ENCODE results near the gene PCDHA10.

DNA sequence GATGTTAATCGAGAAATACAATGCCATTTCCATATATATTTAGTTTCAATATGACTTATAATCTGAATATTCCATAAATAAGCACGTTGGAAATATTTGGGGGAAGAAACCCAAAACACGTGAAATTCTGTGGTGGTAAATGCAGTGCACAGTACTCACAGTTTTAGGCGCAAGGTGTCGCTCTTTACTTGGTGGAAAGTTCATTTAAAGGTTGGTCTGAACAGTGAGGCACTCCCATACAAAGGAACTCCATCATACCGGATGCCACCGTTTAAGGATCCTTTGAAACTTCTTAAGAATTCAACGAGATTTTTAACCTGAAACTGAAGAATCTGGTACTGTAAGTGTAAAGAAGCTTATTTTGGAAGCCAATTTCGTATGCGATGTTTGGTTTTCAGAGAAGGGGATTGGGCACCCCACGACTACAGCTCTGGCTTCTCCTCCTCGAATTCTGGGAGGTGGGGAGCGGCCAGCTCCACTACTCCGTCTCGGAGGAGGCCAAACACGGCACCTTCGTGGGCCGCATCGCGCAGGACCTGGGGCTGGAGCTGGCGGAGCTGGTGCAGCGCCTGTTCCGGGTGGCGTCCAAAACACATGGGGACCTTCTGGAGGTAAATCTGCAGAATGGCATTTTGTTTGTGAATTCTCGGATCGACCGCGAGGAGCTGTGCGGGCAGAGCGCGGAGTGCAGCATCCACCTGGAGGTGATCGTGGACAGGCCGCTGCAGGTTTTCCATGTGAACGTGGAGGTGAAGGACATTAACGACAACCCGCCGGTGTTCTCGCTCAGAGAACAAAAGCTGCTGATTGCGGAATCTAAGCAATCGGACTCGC, 13.2 kb downstream of the PCDHA10 start, which contains the start of gene PCDHA11:
- TF ChIP-seq ZNF563 (CRISPR knock-in tag; IDR thresholded peaks at IDR 0.05) (no peak), JARID2 (CRISPR knock-in tag; IDR thresholded peaks at IDR 0.05; ENCODE audit: insufficient replicate concordance) (no peak), EEA1 (CRISPR knock-in tag; IDR thresholded peaks at IDR 0.05; ENCODE audit: borderline replicate concordance) (no peak), PHB2 (IDR thresholded peaks at IDR 0.05; ENCODE audit: partially characterized antibody) (no peak), ZNF225 (CRISPR knock-in tag; IDR thresholded peaks at IDR 0.05) (no peak), EZH2 (conservative IDR thresholded peaks at IDR 0.05; ENCODE audit: low read depth, low read length) (no peak), ZNF274 (CRISPR knock-in tag; IDR thresholded peaks at IDR 0.05) (no peak), EP300 (IDR thresholded peaks at IDR 0.05; ENCODE audit: low read depth in 2 of 2, low read length in 2 of 2) (no peak), EP300 (CRISPR knock-in tag; IDR thresholded peaks at IDR 0.05; ENCODE audit: borderline replicate concordance) (no peak), ZNF326 (CRISPR knock-in tag; IDR thresholded peaks at IDR 0.05; ENCODE audit: borderline replicate concordance) (no peak), FOXJ3 (CRISPR knock-in tag; IDR thresholded peaks at IDR 0.05; ENCODE audit: borderline replicate concordance) (no peak), ZSCAN29 (CRISPR knock-in tag; conservative IDR thresholded peaks at IDR 0.05) (no peak)
- TF ChIP-seq, protein P1, sequence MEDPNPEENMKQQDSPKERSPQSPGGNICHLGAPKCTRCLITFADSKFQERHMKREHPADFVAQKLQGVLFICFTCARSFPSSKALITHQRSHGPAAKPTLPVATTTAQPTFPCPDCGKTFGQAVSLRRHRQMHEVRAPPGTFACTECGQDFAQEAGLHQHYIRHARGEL (CRISPR knock-in tag; IDR thresholded peaks at IDR 0.05) = no peak
- TF ChIP-seq, protein P2, sequence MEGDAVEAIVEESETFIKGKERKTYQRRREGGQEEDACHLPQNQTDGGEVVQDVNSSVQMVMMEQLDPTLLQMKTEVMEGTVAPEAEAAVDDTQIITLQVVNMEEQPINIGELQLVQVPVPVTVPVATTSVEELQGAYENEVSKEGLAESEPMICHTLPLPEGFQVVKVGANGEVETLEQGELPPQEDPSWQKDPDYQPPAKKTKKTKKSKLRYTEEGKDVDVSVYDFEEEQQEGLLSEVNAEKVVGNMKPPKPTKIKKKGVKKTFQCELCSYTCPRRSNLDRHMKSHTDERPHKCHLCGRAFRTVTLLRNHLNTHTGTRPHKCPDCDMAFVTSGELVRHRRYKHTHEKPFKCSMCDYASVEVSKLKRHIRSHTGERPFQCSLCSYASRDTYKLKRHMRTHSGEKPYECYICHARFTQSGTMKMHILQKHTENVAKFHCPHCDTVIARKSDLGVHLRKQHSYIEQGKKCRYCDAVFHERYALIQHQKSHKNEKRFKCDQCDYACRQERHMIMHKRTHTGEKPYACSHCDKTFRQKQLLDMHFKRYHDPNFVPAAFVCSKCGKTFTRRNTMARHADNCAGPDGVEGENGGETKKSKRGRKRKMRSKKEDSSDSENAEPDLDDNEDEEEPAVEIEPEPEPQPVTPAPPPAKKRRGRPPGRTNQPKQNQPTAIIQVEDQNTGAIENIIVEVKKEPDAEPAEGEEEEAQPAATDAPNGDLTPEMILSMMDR (CRISPR knock-in tag; IDR thresholded peaks at IDR 0.05) = peak; percentile 73
- TF ChIP-seq, protein P3, sequence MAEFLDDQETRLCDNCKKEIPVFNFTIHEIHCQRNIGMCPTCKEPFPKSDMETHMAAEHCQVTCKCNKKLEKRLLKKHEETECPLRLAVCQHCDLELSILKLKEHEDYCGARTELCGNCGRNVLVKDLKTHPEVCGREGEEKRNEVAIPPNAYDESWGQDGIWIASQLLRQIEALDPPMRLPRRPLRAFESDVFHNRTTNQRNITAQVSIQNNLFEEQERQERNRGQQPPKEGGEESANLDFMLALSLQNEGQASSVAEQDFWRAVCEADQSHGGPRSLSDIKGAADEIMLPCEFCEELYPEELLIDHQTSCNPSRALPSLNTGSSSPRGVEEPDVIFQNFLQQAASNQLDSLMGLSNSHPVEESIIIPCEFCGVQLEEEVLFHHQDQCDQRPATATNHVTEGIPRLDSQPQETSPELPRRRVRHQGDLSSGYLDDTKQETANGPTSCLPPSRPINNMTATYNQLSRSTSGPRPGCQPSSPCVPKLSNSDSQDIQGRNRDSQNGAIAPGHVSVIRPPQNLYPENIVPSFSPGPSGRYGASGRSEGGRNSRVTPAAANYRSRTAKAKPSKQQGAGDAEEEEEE (CRISPR knock-in tag; IDR thresholded peaks at IDR 0.05; ENCODE audit: borderline replicate concordance) = no peak
